ENCODE data around the gene FTCD.
"Not testable (repeated sequence)": the region's sequence is repeated elsewhere in the genome, so short reads cannot be mapped to it uniquely, and the experiment has no call there.

FTCD gene

DNA sequence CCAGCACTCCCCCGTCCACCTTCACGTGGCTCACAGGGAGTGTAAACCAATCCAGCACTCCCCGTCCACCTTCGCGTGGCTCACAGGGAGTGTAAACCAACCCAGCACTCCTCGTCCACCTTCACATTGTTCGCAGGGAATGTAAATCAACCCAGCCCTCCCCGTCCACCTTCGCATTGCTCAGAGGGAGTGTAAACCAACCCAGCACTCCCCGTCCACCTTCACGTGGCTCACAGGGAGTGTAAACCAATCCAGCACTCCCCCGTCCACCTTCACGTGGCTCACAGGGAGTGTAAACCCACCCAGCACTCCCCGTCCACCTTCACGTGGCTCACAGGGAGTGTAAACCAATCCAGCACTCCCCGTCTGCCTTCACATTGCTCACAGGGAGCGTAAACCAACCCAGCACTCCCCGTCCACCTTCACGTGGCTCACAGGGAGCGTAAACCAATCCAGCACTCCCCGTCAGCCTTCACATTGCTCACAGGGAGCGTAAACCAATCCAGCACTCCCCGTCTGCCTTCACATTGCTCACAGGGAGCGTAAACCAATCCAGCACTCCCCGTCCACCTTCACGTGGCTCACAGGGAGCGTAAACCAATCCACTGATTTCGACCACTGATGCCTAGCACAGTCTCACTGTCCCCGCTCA, 14.9 kb downstream of the FTCD start:
- not testable (repeated sequence) for DNase-seq (ENCODE audit: low read depth in 1 of 2, low spot score in 1 of 2)

DNA sequence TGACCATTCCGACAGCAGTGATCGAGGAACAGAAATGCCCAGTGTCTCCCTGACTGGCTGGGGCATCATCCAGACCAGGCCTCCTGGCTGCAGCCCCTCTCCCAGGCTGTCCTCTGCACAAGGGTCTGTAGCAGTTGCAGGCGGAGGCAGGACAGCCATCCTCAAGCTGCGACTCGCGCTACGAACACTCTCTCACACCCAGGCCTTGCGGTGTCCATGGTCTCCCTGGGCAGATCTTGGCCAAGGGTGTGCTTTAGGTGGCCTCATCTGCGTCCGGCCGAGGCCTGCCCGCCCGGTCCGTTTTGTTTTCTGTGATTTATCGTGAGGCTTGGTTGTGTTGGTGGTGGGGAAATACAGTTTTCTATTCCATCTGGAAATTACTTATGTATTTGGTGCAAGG, 15.7 kb downstream of the FTCD start:
- DNase-seq (ENCODE audit: low read depth in 1 of 2, low spot score in 1 of 2), result no peak

DNA sequence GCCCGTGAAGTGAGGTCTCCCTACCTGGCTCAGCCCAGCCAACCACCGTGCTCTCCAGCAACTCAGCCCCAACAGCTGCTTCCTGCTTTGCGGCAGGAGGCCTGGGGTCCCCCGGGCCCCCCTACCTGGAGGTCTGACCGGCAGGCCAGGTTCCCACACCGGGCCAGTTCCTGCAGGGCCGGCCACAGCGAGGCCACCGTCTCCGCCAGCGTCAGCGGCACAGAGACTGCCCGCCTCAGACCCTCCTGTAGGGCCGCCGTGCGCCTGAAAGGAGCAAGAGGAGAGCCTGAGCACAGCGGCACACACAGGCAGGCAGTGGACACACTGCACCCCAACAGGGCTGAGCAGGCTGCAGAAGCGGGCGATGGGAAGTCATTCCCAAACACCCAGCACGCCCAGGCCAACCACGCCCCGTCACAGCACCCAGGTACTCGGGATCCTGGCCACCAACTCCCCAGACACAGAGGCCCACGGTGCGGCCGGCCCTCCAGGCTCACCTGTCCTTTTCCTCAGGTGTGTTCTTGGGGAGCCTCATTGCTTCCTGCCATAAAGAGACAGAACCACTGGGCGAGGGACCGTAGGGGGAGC, 16.9 kb downstream of the FTCD start:
- no peak for DNase-seq (ENCODE audit: low read depth in 1 of 2, low spot score in 1 of 2)

DNA sequence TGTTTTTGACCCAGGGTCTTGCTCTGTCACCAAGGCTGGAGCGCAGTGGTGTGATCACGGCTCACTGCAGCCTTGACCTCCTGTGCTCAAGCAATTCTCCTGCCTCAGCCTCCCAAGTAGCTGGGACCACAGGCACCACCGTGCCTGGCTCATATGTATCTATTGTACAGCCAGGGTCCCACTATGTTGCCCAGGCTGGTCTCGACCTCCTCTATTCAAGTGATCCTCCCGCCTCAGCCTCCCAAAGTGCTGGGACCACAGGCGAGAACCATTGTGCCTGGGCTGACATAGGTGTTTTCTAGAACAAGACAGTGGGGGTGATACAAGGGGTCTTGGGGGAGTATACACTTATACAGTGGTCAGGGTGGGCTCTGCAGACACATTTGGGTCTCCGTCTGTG, 17.5 kb downstream of the FTCD start:
- DNase-seq (ENCODE audit: low read depth in 1 of 2, low spot score in 1 of 2), result no peak

DNA sequence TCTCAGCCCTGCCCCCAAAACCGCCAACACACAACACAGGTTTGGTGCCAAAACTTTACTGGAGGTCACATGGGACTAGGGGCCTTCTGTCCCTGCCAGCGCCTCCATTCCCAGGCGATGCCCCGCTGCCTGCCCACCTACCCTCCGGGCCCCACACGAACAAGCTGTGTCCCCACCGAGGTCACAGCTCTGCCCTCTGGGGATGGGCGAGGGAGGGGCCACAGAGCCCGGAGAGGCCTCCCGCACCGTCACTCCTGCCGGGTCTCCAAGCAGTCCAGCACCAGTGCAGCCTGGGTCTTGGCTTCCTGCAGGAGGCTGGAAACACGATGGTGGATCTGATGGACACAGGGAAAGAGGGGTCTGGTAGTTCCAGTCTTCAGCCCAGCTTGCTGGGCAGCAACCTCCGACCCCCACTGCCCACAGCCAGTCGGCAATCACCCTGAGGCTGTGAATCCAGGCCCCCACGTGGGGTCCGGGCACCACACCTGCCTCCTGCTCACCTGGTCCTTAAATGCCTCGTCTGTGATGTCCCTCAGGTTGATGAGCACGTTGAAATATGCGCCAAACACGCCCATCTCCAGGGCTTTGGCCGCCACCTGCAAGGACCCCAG, 18.5 kb downstream of the FTCD start:
- DNase-seq (ENCODE audit: low read depth in 1 of 2, low spot score in 1 of 2), result no peak

DNA sequence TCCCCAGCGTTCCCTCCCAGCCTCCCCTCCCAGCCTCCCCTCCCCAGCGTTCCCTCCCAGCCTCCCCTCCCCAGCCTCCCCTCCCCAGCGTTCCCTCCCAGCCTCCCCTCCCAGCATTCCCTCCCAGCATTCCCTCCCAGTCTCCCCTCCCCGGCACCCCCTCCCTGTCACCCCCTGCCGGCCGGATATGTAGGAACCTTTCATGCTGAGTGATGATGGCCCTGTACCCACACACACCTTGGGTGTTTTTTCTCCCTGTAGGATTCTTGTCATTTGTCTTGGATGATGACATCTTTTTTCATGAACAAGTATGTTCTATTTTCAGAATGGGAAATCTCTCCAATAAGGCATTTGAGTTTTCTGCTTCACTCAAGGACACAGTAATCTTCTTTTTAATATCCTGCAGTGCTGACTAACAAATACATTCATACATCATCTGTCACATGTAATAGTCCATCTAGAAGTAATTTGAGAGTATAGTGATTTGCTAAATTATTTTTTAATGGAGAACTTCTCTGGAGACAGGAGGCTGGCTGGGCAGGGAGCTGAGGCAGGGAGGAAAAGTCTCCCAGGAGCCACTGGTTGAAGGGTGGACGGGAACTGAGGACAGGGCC, 19.5 kb downstream of the FTCD start:
- no peak for DNase-seq (ENCODE audit: low read depth in 1 of 2, low spot score in 1 of 2)

DNA sequence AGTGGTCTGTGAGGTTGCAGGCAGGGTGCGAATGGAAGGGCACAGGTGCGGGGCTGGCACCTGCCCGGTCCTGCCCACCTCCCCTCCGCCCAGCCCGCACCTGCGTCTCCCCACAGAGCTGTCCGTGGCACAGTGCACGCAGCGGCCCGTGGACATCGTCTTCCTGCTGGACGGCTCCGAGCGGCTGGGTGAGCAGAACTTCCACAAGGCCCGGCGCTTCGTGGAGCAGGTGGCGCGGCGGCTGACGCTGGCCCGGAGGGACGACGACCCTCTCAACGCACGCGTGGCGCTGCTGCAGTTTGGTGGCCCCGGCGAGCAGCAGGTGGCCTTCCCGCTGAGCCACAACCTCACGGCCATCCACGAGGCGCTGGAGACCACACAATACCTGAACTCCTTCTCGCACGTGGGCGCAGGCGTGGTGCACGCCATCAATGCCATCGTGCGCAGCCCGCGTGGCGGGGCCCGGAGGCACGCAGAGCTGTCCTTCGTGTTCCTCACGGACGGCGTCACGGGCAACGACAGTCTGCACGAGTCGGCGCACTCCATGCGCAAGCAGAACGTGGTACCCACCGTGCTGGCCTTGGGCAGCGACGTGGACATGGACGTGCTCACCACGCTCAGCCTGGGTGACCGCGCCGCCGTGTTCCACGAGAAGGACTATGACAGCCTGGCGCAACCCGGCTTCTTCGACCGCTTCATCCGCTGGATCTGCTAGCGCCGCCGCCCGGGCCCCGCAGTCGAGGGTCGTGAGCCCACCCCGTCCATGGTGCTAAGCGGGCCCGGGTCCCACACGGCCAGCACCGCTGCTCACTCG, 23.3 kb downstream of the FTCD start:
- DNase-seq (ENCODE audit: low read depth in 1 of 2, low spot score in 1 of 2), result no peak

DNA sequence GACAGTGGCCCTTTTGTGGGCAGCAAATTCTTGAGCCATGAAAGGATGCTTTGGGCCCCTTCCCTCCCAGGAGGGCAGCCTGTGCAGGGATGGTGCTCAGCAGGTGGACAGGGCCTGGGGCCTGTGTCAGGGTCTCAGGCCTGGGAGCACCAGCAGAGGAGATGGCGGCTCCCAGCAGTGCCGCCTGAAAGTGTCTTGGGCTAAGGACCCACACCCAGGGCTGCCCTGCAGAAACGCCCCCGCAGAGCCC, 23.9 kb downstream of the FTCD start:
- no peak for DNase-seq (ENCODE audit: low read depth in 1 of 2, low spot score in 1 of 2)

DNA sequence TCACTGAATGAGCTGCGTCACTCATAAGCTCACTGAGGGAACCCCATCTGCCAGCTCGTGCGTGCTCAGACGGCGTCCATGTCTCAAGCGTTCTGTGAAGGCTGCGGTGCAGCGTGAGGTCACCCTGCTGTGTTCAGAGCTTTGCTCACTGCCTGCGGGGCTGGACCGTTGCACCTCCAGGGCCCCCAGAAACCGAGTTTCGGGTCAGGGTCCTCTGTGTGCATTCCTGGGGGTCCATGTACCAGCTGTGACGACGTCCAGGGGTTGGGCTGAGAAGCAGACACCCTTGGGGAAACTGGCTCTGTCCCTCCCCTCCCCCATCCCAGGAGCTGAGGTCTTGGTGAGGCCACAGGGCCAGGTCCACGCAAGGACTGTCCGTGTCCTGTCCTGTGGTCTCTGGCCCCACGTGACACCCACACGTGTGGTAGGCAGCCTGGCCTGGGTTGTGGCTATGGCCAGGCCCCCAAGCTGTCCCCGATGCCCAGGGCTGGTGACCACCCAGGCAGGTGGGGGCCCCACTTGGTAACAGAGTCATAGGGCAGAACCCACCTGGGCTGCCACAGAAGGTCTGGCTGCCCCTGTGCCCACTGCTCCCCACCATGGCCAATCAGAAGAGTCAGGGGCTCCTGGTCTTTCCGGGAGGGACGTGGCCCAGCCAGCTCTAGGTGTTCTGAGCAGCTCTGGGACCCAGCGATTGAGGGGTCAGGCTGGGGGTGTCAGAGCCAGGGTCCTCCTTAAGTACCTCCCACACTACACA, 24.4 kb downstream of the FTCD start:
- no peak for DNase-seq (ENCODE audit: low read depth in 1 of 2, low spot score in 1 of 2)

DNA sequence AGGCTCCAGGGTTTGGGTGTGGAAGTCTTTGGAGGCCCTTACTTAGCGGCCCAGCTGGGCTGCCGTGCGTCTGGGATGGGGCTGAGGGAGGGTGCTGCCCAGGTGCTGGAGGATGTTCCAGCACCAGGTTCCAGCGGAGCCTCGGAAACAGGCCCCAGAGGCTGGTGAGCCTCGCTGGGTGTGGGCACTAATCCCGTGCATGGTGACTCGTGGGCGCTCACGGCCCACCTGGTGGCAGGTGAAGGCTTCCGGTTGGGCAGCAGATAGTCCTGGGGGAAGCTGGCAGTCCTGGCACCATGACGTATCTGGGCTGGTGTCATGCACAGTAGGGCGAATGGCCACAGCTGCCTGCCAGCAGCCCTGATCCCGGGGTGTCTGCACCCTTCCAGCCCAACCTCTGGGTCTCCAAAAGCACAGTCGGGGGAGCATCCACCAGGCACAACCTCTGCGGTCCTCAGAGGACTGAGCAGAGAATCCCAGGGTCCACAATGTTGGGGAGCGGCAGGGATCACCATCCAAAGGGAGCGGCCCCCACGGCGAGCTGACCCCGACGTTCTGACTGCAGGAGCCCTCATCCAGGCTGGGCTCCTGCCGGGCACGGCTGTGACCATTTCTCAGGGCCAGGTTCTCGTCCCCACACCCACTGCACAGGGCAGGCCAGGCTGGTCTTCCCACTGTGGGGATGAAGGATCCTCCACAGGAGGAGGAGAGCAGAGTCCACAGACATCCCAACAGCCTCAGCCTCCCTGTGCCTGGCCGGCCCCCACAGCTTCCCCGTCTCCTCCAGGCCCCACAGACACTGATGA, 25.3 kb downstream of the FTCD start:
- no peak for DNase-seq (ENCODE audit: low read depth in 1 of 2, low spot score in 1 of 2)

DNA sequence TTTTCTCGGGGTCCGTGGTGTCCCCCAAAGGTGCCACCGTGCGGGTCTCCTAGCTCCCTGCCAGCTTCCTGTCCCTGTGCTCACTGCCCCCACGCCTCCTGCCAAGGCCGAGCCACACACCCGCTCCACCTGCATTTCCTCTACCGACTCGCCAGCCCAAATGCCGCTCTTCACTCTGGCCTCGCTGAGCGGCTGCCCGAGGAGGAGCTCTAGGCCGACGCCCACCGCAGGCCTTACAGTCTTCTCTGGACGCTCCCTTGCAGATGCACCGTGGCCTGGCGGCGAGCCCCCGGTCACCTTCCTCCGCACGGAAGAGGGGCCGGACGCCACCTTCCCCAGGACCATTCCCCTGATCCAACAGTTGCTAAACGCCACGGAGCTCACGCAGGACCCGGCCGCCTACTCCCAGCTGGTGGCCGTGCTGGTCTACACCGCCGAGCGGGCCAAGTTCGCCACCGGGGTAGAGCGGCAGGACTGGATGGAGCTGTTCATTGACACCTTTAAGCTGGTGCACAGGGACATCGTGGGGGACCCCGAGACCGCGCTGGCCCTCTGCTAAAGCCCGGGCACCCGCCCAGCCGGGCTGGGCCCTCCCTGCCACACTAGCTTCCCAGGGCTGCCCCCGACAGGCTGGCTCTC, 26.3 kb downstream of the FTCD start:
- DNase-seq (ENCODE audit: low read depth in 1 of 2, low spot score in 1 of 2), result no peak

DNA sequence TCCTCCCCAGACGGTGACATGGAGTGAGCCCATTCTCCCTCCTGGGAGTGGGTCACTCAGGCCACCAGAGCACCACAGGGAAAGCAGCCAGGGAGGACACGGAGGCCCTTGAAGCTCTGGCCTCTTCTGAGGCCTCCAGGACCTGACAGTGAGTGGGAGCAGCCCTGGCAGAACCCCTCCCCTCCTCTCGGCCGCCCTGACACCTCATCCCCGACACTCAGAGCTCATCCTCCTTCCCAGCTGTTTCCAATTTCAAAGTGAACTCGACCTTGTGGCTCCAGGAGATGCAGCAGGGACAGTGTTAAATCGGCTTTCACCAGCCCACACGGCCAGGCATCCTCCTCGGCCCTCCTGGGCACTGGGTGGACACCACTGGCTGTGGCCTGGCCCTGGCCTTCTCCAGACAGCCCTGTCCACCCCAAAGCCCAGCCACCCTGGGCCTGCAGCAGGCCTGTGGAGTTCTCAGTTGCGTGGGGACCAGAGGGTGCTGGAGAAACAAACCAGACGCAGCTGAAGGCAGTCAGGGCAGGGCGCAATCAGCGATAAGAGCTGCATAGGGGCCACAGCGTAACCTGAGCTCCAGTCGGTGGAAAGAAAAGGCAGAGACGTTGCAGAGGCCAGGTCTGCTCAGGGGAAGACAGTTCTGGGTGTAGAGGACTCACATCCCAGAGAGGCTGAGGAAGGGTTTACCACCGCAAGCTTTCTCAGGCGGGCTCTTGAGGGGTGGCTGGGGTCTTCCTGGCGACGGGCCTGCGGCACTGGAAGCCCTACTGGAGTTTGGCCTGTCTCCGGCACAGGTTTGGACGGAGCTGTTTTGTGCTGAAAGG, 27.1 kb downstream of the FTCD start:
- no peak for DNase-seq (ENCODE audit: low read depth in 1 of 2, low spot score in 1 of 2)

DNA sequence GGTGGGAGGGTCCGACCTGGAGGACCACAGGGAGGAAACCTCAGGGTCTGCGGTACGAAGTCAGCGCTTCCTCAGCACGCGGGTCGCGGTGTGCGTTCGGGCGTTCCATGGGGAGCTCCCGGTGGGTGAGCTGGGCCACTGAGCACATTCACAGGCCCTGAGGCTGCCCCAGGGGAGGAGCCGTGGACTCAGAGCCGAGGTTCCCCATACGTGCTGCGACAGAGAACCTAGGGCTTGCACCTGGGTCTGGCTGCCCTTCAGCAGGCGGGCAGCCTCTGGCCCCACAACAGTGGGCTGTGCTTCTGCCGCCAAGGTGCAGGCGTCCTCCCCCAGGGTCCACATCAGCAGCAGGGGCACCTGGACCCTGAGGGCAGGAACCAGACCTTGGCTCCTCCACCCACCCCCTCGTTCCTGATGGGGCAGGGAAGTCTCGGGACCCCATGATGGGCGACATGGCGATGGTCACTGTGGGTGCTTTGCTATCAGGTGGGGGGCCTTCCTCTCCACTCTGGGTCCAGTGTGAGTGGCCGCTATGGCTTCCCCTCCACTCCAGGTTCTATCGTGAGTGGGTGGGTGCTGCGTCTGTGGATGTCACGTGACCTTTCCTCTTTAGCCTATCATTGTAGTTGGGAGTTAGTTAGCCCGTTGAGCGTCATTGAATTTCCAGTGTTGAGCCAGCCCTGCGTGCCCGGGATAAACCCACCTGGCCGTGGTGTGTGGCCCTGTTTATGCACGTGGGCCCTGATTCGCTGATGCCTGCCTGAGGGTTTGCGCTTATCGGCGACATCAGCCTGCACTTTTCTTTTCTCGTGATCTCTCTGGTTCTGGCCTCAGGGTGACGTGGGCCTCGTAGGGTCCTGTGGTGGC, 27.9 kb downstream of the FTCD start:
- DNase-seq (ENCODE audit: low read depth in 1 of 2, low spot score in 1 of 2), result no peak

DNA sequence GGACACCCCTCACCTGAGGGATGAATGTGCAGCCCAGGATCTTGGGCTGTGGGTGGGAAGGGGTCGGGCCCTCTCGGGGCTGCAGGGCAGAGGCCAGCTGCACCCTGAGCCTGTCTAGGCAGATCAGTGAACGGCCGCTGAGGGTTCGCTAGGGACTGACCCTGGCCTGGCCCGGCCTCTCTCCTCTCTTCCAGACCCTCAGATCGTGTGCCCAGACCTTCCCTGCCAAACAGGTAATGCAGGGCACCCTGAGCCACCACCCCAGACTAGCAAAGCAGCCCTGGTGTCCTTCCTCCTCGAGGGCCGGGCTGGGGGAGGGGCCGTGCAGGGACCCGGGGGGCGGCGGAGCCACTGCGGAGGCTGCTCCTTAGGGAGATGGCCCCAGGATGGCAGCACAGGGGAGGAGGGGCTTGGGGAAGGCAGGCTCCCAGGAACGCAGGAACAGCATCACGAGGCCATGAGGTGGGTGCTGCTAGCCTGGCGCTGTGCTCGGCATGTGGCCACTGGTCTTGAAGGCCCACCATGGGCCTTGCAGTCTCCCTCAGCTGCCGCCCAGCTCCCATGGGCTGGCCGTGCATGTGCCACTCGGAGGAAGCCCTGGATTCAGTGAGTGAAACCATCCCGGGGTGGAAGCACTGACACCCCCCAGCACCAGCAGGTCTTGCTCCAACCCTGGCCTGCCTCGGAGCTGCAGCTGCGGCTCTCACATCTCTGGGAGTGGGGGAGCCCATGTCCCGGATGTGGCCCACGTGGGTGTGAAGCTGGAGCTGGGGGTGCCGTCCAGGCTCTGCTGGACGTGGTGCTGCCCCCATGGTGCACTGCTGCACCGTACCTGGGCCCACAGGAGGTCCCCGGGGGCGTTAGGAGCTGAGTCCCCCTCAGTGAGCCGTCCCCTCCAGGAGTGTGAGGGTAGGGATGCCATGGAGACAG, 28.8 kb downstream of the FTCD start:
- no peak for DNase-seq (ENCODE audit: low read depth in 1 of 2, low spot score in 1 of 2)

DNA sequence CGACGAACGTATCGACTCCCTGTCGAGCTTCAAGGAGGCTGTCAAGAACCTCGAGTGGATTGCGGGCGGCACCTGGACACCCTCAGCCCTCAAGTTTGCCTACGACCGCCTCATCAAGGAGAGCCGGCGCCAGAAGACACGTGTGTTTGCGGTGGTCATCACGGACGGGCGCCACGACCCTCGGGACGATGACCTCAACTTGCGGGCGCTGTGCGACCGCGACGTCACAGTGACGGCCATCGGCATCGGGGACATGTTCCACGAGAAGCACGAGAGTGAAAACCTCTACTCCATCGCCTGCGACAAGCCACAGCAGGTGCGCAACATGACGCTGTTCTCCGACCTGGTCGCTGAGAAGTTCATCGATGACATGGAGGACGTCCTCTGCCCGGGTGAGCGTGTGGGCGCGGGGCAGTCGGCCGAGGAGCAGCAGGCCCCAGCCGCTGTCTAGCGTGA, 29.5 kb downstream of the FTCD start:
- no peak for DNase-seq (ENCODE audit: low read depth in 1 of 2, low spot score in 1 of 2)

DNA sequence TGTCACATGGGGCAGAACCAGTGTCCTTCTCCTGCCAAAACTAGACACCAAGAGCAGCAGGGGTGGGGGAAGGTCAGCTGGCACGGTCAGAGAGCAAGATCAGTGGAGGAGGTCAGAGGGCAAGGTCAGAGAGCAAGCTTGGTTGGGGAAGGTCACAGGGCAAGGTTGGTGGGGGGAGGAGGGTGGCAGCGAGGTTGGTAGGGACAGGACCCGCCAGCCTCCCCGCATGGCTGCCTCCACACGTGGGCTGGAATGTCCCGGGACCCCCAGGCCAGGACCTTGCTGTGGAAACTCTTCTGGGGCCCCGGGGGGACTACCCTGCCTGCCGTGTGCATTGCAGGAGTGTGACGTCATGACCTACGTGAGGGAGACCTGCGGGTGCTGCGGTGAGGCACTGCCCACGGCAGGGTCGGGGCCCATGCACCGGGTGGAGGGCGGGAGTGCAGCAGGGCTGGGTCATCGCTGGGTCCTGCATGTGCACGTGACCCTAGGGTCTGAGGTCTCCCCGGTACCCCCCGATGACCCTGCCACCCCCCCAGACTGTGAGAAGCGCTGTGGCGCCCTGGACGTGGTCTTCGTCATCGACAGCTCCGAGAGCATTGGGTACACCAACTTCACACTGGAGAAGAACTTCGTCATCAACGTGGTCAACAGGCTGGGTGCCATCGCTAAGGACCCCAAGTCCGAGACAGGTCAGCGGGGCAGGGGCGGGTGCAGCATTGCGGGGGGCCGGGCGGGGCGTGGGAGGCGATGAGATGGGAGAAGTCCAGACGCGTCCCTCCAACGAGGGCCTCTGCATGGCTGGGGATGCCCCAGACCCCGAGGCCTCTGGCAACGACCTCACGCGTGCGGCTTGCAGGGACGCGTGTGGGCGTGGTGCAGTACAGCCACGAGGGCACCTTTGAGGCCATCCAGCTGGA, 30.2 kb downstream of the FTCD start:
- no peak for DNase-seq (ENCODE audit: low read depth in 1 of 2, low spot score in 1 of 2)
